Measurements from ENCODE around the gene RP2.

GRCh38 chrX:46850771-46851170, 13.9 kb downstream of the RP2 start:
- TF ChIP-seq POLR2A (IDR thresholded peaks at IDR 0.05; ENCODE audit: low read depth, low read length) = no peak
- no peak for TF ChIP-seq TAF1 (IDR thresholded peaks at IDR 0.05; ENCODE audit: borderline replicate concordance, low read depth, low read length)
- TF ChIP-seq POLR2AphosphoS5 (IDR thresholded peaks at IDR 0.05; ENCODE audit: low read depth, low read length) = no peak
